ENCODE data around the gene TTC34. TPM values are rescaled to one million over a fixed set of nuclear protein-coding genes. Genes with fewer than 3 reads are reported as not detected.

Gene TTC34
- total and polyA plus RNA-seq, 9 donors: 0.12 to 3.2 (median 2.2) TPM

- no peaks in the 10 kb centered on the region for H3K36me3 ChIP-seq
- H3K9me3 ChIP-seq: no peaks in the 10 kb centered on the region
- no peak for TF ChIP-seq EP300 (IDR thresholded peaks at IDR 0.05)
- no peak for TF ChIP-seq POLR2A (IDR thresholded peaks at IDR 0.05)
- no peak for TF ChIP-seq CTCF (IDR thresholded peaks at IDR 0.05)
- no peak for DNase-seq
- H3K4me1 ChIP-seq (ENCODE audit: insufficient read depth): no peaks in the 10 kb centered on the region
- H3K27ac ChIP-seq: no peak overlapping the region
- intact Hi-C loops (cut with DNase I): no loop called here
- 67 to 75% (median 73%) methylated on average over 21 to 23 of the region's 23 CpGs for WGBS, 3 donors
- no peak overlapping the region for H3K4me3 ChIP-seq
- H3K27me3 ChIP-seq: no peaks in the 10 kb centered on the region
These were observed 45.8 kb upstream of the TTC34 start for GRCh38 chr1:2847086-2847985.

- DNase-seq: no peak
- no peaks in the 10 kb centered on the region for H3K36me3 ChIP-seq
- no peaks in the 10 kb centered on the region for H3K27me3 ChIP-seq
- no peak for TF ChIP-seq CTCF (IDR thresholded peaks at IDR 0.05)
- no peak for TF ChIP-seq EP300 (IDR thresholded peaks at IDR 0.05)
- no peak for TF ChIP-seq POLR2A (IDR thresholded peaks at IDR 0.05)
- 79 to 87% (median 84%) methylated on average over 9 of the region's 9 CpGs for WGBS, 3 donors
- H3K9me3 ChIP-seq: no peaks in the 10 kb centered on the region
- no peaks in the 10 kb centered on the region for H3K4me1 ChIP-seq (ENCODE audit: insufficient read depth)
- no peak overlapping the region for H3K27ac ChIP-seq
- intact Hi-C loops (cut with DNase I): no loop called here
- no peak overlapping the region for H3K4me3 ChIP-seq
These were observed 44.4 kb upstream of the TTC34 start for GRCh38 chr1:2845869-2846268.

- Histone ChIP-seq H3K36me3 (no peaks in the 10 kb centered on the region), H3K4me1 (ENCODE audit: insufficient read depth) (no peaks in the 10 kb centered on the region), H3K27ac (no peak overlapping the region), H3K27me3 (no peaks in the 10 kb centered on the region), H3K9me3 (no peaks in the 10 kb centered on the region), H3K4me3 (no peak overlapping the region)
- DNase-seq: no peak
- intact Hi-C loops (cut with DNase I): no loop called here
- TF ChIP-seq CTCF (IDR thresholded peaks at IDR 0.05) (no peak), EP300 (IDR thresholded peaks at IDR 0.05) (no peak), POLR2A (IDR thresholded peaks at IDR 0.05) (no peak)
- 57 to 62% (median 61%) methylated on average over 16 of the region's 16 CpGs for WGBS, 3 donors
These were observed 38.7 kb upstream of the TTC34 start for GRCh38 chr1:2840036-2840809.

- no peak for DNase-seq
- no peaks in the 10 kb centered on the region for H3K27me3 ChIP-seq
- intact Hi-C loops (cut with DNase I): no loop called here
- H3K27ac ChIP-seq: no peak overlapping the region
- H3K36me3 ChIP-seq: no peaks in the 10 kb centered on the region
- no peaks in the 10 kb centered on the region for H3K4me1 ChIP-seq (ENCODE audit: insufficient read depth)
- no peak overlapping the region for H3K4me3 ChIP-seq
- no peaks in the 10 kb centered on the region for H3K9me3 ChIP-seq
- no peak for TF ChIP-seq CTCF (IDR thresholded peaks at IDR 0.05)
- TF ChIP-seq EP300 (IDR thresholded peaks at IDR 0.05): no peak
- 85 to 91% (median 87%) methylated on average over 12 of the region's 12 CpGs for WGBS, 3 donors
These were observed 36.3 kb upstream of the TTC34 start for GRCh38 chr1:2837823-2838222.

All from ovary (tissue), 9 donors.